HepG2 (cell line): ENCODE results near the gene DSCAML1. TPM values are rescaled to one million over a fixed set of nuclear protein-coding genes. Genes with fewer than 3 reads are reported as not detected.

Experiments
- IRF2 ChIP-seq: IDR thresholded peaks from 2 replicates; pipeline ENCODE4 v1.6.1; 2018; ENCODE audit warnings: missing genetic modification reagents, missing compliant biosample characterization
- NONO ChIP-seq, 2 experiments: fragments of 450-650 bp in 1 of 2; sonication (generic) in 1 of 2; formaldehyde crosslinking in 1 of 2; IDR thresholded peaks in 1 of 2; conservative IDR thresholded peaks in 1 of 2; 2 replicates each; pipeline versions ENCODE4 v1.6.1 to v1.8.0; 2017 to 2022; ENCODE audit warnings: mild to moderate bottlenecking in 1 of 2, missing genetic modification reagents in 1 of 2, moderate library complexity in 1 of 2
- RXRA ChIP-seq: sonication (generic); formaldehyde crosslinking; IDR thresholded peaks from 2 replicates; pipeline ENCODE4 v1.5.1; 2020; ENCODE audit warnings: missing genetic modification reagents
- ZBTB46 ChIP-seq: sonication (generic); formaldehyde crosslinking; IDR thresholded peaks from 2 replicates; pipeline ENCODE4 v1.4.0; 2020; ENCODE audit warnings: mild to moderate bottlenecking, missing genetic modification reagents, borderline replicate concordance
- ZFP91 ChIP-seq: sonication (generic); formaldehyde crosslinking; IDR thresholded peaks from 2 replicates; pipeline ENCODE4 v1.9.0; 2022; ENCODE audit warnings: missing genetic modification reagents, mild to moderate bottlenecking, borderline replicate concordance
- ZNF512 ChIP-seq: sonication (generic); formaldehyde crosslinking; IDR thresholded peaks from 2 replicates; pipeline ENCODE4 v1.4.0; 2020; ENCODE audit warnings: mild to moderate bottlenecking, missing genetic modification reagents
- ZNF563 ChIP-seq: sonication (generic); formaldehyde crosslinking; IDR thresholded peaks from 2 replicates; pipeline ENCODE4 v1.8.0; 2022; ENCODE audit warnings: mild to moderate bottlenecking, moderate library complexity, missing genetic modification reagents
- ZNF687 ChIP-seq: sonication (generic); formaldehyde crosslinking; IDR thresholded peaks from 2 replicates; pipeline ENCODE4 v1.5.1; 2020; ENCODE audit warnings: mild to moderate bottlenecking, missing genetic modification reagents, moderate library complexity
- ZNF709 ChIP-seq: sonication (generic); formaldehyde crosslinking; IDR thresholded peaks from 2 replicates; pipeline ENCODE4 v1.5.0; 2020; ENCODE audit warnings: mild to moderate bottlenecking, missing genetic modification reagents
- polyA plus RNA-seq, 8 experiments: library from polyadenylated mRNA; depleted of rRNA in 3 of 8; stranded (reverse) in 7 of 8; unstranded in 1 of 8; fragments of >200 nt; fragmentation: Illumina TruSeq in 4 of 8; extraction: Trizol in 4 of 8; gene quantifications; 2 replicates each; pipeline versions ENCODE4 v1.2.1 to v1.2.3, GENCODE V29; 2011 to 2016; ENCODE audit warnings: low read depth in 4 of 8, missing spikeins in 1 of 8, mixed read lengths in 1 of 8; ENCODE audit not compliant: insufficient read depth in 1 of 8
- total RNA-seq, 5 experiments: library from RNA; depleted of rRNA; stranded (reverse); fragments of >200 nt; fragmentation: Illumina TruSeq; extraction: Trizol; gene quantifications; 2 replicates each; pipeline ENCODE4 v1.2.3, GENCODE V29; 2016; ENCODE audit warnings: low read depth in 1 of 5

Gene DSCAML1
- total and polyA plus RNA-seq, 2 of the 13 experiments (the other 11 are each of a cell fraction or from before 2014, with no cell fraction given) = 0.29 to 0.40 TPM

GRCh38 chr11:117749541-117749910, 47.5 kb downstream of the DSCAML1 start (continued):
- TF ChIP-seq ZNF687 (CRISPR knock-in tag) = 0 out of 2 replicates have a peak, but pooled peaks have one; percentile 41
- no peak for TF ChIP-seq ZNF512
- 0 out of 2 replicates have a peak, but pooled peaks have one; percentile 15 for TF ChIP-seq ZFP91 (CRISPR knock-in tag)
- TF ChIP-seq ZNF563 (CRISPR knock-in tag) = 0 out of 2 replicates have a peak, but pooled peaks have one; percentile 43
- TF ChIP-seq ZBTB46 (CRISPR knock-in tag) = no peak
- TF ChIP-seq ZNF709 (CRISPR knock-in tag) = 0 out of 2 replicates have a peak, but pooled peaks have one; percentile 25
- no peak for TF ChIP-seq NONO (IDR thresholded peaks at IDR 0.05)
- TF ChIP-seq NONO (CRISPR knock-in tag; conservative IDR thresholded peaks at IDR 0.05) = peak; percentile 10; the same call in 1 of the 2 replicates
- TF ChIP-seq IRF2 (CRISPR knock-in tag) = peak; percentile 0; the same call in 1 of the 2 replicates
- TF ChIP-seq RXRA = peak; percentile 8; the same call in 1 of the 2 replicates
